GM18907 (cell line): Measurements from ENCODE around the gene SCRN1.

Experiments used
- ATAC-seq: cut with Tn5 transposase; IDR thresholded peaks from one replicate; pipeline ENCODE4 v1.9.1; 2021; ENCODE audit warnings: mild to moderate bottlenecking, moderate library complexity; ENCODE audit not compliant: unreplicated experiment

Gene SCRN1

DNA sequence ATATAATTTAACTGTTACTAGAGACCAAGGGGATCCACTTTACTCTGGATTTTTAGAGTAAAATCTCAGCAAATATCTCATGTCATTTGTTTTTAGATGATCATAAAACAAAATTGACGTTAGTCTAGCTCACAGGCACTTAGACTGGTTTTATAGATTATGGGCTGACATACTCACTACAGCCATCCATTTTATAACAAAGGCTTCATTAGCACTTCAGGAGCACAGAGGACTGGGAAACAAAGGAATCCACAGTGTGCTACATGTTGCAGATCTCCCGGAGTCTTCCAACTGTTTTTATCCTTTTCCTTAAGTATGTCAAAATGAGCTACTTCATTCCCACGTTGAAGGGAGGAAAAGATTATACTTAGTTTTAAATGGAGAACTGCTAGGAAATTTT is 15.9 kb upstream of the SCRN1 start:
- ATAC-seq = no peak

DNA sequence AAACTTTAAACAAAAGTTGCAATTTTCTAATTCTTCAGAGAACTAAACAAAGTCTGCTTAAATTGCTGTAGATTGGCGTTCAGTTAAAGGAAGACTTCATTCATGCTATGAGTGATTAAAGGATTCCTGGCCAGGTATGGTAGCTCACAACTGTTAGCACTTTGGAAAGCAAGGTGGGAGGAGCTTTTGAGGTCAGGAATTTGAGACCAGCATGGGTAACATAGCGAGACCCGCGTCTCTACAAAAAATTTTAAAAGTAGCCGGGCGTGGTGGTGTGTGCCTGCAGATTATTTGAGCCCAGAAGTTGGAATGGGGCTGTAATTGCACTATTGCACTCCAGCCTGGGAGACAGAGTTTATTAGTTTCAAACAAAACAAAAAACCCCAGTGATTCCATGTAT is 13.5 kb upstream of the SCRN1 start:
- ATAC-seq = no peak

DNA sequence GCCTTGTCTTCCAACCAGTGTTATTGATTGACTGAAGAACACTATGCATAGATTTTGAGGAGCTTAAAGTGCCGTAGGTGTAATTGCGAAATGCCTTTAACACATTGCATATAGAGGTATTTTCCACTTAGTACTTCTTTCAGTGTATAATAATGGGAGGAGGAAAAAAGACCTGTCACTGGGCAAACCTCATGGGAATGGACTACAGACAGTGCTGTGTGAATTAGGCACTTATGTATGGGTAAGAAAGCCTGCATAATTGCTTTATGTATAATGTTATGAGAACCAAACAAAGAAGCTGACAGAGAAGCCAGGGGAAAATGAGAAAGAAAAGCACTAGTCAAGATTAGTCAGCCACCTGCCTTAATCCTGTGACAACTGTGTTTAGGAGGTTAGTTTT is 12.4 kb upstream of the SCRN1 start:
- ATAC-seq = no peak

DNA sequence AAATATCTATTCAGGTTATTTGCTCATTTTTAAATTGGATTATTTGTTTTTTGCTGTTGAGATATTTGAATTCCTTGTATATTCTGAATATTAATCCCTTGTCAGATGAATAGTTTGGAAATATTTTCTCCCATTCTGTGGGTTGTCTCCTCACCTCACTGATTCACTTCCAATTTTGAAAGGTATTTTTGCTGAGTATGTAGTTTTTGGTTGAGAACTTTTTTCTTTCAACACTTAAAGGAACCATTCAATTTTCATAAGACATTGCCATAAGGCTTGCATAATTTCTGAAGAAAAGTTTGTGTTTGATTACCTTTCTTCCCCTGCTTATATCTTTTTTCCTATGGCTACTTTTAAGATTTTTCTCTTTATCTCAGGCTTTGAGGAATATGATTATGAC is 8.9 kb upstream of the SCRN1 start:
- ATAC-seq = no peak

DNA sequence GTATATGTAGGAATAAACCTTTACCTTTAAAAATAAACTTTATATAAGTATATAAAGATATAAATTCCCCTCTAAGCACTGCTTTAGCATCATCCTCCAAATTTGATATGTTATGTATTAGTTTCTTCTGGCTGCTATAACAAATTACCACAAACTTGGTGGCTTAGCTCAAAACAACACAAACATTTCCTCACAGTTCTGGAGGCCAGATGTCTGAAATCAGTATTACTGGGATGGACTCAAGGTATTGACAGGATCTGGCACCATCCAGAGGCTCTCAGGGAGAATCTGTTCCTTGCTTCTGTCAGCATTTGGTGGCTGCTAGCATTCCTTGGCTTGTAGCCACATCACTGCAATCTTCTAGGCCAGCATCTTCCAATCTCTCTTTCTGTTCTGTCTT is 6.7 kb upstream of the SCRN1 start:
- ATAC-seq = no peak

DNA sequence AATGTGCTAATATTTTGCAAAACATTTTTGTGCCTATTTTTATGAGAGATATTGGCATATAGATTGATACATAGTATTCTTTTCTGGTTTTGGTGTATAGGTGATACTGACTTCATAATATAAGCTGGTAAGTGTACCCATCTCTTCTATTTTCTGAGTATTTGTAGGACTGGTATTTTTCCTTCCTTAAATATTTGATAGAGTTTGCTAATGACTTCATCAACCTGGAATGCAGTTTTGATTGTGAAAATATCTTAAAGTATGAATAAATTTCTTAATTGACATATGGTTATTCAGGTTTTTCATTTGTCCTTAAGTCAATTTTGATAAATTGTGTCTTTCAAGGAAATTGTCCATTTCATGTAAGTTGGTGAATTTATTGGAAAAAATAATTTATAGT is 6.1 kb upstream of the SCRN1 start:
- no peak for ATAC-seq

DNA sequence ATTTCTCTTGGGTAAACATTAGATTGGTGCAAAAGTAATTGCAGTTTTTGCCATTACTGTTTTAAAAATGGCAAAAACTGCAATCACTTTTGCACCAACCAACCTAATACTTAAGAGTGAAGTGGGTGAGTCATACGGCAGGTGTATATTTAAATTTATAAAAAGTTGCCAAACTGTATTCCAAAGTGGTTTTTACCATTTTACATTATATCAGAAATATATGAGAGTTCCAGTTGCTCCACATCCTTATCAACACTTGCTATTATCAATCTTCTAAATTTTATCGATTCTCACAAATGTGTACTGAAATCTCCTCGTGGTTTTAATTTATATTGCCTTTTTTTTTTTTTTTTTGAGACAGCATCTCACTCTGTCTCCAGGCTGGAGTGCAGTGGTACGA is 3.5 kb upstream of the SCRN1 start:
- ATAC-seq = no peak

DNA sequence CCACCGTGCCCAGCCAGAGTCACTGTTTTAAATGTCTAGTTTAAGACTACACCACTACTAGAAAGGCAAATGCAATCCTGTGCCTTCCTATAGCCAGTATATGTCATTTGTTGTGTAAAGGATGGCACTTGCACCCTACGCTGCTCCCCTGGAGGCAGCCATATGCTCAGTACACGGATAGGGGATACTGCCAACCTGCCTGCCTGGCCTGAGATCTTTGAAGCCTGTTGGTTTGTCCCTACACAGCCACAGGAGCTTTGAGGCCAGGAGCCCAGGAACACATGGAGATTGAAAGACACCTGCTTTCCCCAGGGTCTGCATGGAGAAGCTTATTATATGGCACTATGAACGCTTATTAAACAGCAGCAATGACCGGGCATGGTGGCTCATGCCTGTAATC is 2.3 kb upstream of the SCRN1 start:
- ATAC-seq = no peak

DNA sequence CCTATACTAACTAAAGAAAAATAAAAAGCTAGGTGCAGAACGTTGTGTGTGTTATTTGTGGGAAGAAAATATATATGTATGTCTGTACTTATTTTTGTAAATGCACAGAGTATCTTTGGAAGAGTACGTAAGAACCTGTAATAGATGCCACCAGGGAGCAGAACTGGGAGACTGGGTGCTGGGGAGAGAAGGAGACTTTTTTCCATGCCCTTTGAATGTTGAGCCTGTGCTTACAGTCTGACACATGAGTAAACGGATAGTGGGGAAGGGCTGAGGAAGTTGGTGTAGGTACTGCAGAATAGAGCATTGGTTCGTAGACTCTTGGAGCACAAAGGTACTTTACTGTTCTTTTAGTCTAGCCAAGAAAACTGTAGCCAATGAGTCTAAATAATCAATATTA is 1.3 kb upstream of the SCRN1 start:
- no peak for ATAC-seq

DNA sequence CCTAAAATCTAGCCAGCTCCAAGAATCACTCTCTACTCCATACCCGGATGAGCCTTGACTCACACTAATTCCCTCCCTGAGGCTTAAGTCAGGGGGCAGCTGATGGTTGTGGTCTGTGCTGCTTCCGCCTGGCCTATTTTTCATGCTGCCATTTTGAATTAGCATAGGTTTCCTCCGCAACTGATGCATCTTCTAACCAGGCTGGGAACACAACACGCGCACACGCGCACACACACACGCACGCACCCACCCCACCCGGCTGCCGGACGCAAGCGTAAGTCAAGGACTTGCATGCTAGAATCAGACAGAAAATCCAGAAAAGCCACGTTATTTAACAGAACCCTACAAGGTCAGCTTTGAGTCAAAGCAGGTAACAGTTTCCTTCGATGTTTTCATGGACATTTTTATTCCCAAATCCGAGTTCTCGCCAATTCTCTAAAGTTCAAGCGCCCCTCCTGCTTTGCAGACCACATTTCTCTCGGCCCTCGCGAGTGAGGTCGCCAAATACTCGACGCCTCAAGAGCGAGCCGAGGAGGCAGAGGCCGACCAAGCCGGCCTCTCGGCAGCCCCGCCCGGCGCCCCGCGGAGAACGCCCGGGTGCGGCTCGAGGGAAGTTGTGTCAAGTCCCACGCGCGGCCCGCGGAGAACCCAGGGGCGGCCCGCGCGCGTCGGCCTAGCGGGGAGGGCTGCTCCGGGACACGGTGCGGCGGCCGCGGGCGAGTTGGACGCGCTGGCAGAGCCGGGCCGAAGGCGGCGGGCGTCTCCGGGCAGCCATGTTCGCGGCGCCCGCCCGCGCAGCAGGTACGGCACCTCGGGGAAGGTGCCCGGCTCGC is 961 bp downstream of the SCRN1 start:
- peak; percentile 39 for ATAC-seq

DNA sequence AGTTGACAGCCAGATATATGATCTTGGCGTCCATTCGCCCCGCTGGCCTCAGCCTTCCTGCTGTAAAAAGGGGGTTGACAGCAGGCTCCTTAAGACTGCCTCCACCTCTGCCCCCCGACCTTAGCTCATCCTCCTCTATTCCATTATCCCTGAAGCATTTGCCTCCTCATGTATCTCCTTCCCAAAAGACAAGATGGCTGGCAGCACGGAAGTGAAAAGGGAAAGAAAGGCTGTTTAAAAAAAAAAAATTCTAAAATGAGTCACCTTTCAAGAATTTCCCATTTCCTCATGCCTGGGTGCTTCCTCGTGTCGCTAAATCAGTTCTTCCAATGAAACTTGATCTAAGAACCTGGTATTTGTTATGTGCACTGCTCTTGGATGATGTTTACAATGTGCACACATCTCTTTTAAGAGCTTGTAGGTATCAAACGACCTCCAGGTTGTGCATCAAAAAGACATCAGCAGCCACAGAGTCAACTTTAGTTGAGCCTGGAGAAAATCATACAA is 1.7 kb downstream of the SCRN1 start:
- no peak for ATAC-seq

DNA sequence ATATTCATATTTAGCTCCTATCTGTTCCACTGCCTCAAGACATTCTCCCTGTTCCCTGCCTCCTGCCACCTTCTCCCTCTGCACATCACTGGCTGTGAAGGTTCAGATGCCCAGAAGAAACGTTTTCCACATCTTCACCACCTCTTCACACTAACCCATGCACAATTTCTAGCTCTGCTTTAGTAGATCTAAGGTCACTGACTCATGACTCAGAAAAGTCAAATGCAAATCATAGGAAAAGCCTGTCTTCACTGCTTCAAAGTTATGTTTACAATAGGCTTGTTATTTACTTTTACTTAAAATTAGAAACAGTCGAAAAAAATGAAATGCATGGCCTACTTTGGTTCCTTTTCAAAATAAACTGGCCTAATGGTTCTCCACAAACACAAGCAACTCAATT is 2.5 kb downstream of the SCRN1 start:
- ATAC-seq = no peak

DNA sequence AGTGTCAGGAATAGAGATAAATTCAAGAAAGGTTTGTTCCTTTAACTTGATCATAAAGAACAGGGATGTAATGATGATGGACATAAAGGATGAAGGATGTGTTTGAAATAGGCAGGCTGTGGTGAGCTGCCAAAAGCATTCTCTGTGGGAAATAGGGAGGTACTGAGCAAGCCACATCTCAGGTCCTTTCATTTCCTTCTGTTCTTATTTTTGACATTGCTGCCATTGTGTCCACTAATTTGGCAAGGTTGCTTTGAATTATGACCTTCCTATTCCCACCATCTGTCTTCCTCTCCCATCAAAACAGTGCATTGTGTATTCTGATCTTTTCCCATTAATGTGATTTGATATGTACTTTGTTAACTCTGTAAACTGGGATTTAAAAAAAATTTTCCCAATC is 9.4 kb downstream of the SCRN1 start:
- ATAC-seq = no peak

DNA sequence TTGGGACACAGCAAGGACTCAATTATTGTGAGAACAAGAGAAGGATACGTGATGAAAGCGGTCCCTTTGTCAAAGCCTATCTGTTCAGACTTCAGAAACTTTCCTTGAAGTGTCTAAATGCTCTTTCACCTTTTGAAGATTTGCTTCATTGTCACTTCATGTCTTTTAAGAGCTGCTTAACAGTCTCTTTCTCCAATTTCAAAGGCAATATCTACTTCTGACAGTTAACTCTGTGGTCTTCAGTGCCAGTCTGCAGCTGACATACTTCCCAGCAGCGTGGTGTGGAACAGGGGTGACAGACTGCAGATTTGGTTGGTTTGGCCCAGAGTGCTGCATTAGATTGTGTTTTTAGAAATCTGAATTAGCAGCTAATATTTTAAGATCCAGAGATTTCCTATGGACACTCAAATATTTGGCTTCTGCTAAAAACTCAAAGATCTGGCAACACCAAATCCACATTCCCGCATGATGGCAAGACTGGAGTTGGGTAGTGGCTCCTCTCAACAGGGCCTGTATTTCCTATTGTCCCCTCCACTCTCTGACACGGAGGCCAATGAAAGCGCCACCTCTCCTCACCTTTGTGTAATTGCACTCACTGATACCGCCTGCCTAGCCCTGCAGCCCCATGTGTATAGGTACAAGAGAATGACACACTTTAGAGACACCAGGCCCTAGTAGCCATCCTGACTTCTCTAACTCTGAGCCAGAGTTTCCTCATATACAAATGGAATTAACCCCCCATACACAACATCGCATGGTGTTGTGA is 11.5 kb downstream of the SCRN1 start:
- ATAC-seq = no peak

DNA sequence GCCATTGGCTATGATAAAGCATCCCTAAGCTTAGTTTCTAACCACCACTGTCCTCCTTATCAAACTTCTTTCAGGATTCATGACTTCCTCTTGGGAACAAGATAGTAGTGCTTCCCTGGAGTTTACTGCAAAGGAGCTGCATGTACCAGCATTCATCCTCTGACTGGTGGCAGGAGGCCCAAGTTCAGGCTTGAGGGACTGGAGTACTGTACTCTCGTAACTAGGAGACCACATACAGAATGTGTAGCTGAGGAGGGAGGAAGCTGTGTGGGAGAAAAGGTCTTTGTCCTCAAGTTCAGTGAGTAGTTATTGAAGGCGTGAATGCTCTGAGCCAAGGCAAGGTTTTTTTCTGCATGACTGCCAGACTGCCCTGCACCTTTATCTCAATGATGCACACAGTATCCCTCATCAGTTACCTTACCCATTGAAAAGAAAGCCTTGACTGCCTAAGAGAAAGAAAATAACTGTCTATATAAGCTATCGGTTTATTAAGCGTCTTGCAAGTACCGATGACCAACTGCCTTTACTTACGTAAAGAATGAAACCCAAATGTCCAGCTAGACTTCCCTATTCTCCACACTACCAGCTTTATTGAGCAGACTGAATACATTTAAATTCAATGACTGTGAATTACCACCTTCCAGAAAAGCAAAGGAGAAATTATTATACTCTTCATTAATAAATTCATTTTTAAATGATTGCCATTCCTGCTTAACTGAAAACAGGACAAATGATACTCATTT is 12.8 kb downstream of the SCRN1 start:
- no peak for ATAC-seq

DNA sequence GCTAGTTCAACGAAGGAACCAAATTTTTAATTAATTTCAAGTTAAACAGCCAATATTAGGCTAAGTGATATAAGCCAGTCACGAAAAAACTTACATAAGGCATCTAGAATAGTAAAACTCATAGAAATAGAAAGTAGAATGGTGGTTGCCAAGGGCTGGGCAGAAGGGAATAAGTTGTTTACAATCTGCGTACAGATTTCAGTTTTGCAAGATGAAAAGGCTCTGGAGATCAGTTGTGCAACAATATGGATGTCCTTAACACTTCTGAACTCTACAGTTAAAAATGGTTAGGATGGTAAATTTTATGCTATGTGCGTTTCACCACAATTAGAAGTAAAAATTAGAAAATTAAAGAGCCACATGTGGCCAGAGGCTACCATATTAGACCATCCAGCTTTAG is 13.3 kb downstream of the SCRN1 start:
- no peak for ATAC-seq

DNA sequence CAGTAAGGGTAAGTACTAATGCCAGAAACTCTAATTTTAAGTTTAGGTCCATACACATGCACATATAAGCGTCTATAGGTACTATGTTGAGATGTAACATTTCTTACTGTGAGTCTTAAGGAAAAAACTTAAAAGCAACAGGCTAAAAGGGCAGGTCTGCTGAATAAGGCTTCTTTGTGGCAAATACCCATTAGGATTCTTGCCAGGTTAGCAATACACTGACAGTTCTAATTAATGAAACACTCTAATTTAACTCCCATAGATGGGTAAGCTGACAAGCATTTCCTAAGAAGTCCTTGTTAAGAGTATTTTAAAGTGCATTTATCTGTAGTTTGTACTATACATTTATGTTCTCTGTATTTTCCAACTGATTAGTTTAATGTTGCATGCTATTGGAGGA is 14.0 kb downstream of the SCRN1 start:
- ATAC-seq = no peak

DNA sequence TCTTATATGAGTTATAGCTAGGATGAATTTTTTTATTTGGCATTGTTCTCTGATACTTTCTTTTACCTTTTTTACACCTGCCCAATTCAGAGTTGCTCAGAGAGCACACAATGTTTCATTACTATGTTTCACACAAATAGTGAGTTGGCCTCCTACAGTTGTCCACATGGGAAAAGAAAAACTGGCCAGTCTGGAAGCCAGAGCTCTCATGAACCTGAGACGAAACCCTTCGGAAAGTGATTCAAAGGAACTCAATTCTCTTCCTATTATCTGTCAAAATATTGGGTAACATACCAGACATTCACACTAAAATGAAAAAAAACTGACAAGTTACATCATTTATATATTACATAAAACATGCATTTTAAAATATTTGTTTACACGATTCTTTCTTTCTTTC is 15.3 kb downstream of the SCRN1 start:
- no peak for ATAC-seq

DNA sequence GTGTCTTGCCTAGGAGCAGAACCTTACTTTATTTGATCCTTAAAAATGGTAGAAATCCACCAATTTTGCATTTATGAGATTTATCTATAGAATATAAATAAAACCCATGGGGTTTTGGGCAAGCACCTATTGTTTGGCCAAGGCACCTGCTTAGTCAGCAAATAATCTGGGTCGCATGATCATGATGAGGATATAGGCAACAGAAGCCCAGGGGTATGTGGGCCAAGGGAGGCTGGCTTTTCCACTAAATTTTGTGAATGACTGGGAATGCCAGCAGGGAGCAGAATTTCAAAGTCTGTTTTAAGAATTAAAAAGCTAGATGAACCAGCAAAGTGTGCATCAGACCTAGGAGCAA is 17.3 kb downstream of the SCRN1 start:
- no peak for ATAC-seq

DNA sequence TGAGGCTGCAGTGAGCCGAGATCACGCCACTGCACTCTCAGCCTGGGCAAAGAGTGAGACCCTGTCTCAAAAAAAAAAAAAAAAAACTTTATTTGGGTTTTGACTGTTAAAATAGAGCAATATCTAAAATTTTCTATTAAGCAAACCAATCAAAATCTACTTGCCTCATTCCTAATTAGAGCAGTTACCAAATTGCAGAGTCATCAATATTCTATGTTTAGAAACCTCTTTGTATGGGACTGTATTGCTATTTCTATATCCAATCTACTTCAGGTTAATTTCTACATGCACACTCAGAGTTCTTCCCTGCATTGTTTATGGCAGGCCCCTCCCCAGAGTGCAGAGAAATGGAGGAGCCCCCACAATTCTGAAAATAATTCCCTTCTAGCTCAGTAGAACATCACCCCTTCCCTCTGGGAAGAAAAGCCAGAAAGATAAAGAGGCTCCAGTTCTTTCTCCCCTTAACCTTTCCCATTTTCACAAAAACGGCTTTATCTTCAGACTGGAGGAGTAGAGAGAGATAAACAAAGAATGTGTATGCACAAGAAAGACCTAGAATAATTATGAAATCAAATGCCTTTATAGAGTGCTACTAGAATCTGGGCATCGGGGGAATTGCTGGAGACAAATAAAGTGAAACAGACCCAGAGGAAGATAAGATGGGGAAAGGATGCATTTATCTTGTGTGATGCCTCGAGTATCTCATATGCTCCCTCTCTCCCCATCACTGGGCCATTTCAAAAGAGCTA is 17.9 kb downstream of the SCRN1 start:
- no peak for ATAC-seq

DNA sequence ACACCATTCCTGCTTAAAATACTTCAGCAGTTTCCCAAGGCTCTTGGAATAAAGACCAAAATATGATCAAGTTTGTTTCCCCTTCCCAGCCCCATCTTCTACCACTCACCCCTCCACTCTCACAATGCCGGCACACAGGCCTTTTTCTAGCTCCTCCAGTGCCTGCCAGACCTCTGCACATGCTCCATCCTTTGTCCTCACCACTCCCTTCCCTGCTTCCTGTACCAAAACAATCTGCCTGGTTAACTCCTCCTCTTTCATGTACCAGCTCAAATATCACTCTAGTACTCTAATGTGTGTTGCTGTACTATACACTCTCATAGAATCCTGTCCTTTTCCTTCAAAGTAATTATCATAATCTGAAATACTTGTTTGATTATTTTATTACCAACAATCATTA is 19.4 kb downstream of the SCRN1 start:
- ATAC-seq = no peak
